AG04450 (cell line): ENCODE measurements around the gene SCGB1C1. TPM values are rescaled to one million over a fixed set of nuclear protein-coding genes. Genes with fewer than 3 reads are reported as not detected.

Experiments
- CTCF ChIA-PET: fragments of 300-600, 350-600 bp; formaldehyde crosslinking; extraction: SDS; loops from one replicate; lab custom pipeline; 2022; ENCODE audit warnings: antibody characterized with exemption, inconsistent platforms; lab: Charles Lee
- POLR2A ChIA-PET: fragments of 350-600 bp; formaldehyde crosslinking; extraction: SDS; loops from one replicate; lab custom pipeline; 2021; ENCODE audit warnings: antibody characterized with exemption, inconsistent platforms; lab: Yijun Ruan, JAX
- DNase-seq: peaks from one replicate; pipeline ENCODE4 v3.0.0-alpha.2; 2011; ENCODE audit warnings: low read depth, low spot score
- H3K27ac ChIP-seq: one replicate; pipeline ENCODE4 v1.5.1; 2012; ENCODE audit warnings: low read depth, low read length, control low read depth
- H3K27me3 ChIP-seq: one replicate; pipeline ENCODE4 v1.6.0; 2012; ENCODE audit warnings: low read length; ENCODE audit not compliant: control insufficient read depth, insufficient read depth
- H3K4me3 ChIP-seq: 2 replicates; pipeline ENCODE4 v1.5.1; 2011; ENCODE audit warnings: mild to moderate bottlenecking, low read depth, low read length, control low read depth
- H3K9me3 ChIP-seq: 2 replicates; pipeline ENCODE4 v1.5.1; 2012; ENCODE audit warnings: low read length; ENCODE audit not compliant: control insufficient read depth, insufficient read depth
- CTCF ChIP-seq: IDR thresholded peaks from 2 replicates; pipeline ENCODE4 v1.5.1; 2011; ENCODE audit warnings: low read depth, low read length, control low read depth, inconsistent platforms
- polyA plus RNA-seq: library from polyadenylated mRNA; depleted of rRNA; stranded (reverse); fragments of >200 nt; gene quantifications from 2 replicates; pipeline ENCODE4 v1.2.3, GENCODE V29; 2011

Gene SCGB1C1
- polyA plus RNA-seq, 1 experiment = not detected

DNA sequence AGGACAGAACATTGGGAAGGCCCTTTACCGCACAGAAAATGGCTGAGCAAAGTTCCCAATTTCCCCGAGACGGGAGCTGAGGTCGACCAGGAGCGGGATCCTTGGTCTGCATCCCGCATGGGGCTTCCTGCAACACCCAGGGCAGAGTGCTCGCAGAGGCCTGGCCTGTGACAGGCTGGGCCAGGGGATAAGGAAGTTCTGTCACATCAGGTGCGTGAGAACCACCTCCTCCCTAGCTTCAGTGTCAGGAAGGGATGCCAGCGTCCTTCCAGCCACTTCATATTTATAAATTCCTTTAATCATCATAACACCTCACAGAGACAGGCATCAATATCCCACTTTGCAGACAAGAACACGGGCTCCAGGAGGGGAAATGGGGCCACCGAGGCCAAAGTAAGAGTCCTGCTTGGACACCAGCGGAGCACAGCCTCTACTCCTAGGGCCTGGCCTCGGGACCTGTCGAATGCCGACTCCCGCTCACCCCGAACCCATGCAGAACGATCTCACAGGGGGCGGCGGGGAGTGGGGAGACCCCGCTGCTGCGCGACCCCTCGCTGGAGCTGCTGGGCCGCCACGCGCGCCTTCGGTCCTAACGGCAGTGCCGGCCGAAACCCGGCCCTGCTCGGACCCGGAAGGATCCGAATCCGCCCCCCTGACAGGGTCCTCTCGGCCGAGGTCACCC, 13.8 kb downstream of the SCGB1C1 start:
- no peak for DNase-seq
- Histone ChIP-seq H3K4me3 (peak overlapping the region; percentile 98), H3K27me3 (no peaks in the 10 kb centered on the region), H3K9me3 (no peaks in the 10 kb centered on the region; the same call in 1 of the 2 replicates), H3K27ac (peak overlapping the region; percentile 99)
- ChIA-PET POLR2A (interaction anchor here (0.7 to 2.0 kb wide), 7 partner anchors 10 to 329 kb away, joined by 3 to 10 read pairs (median 3); partner anchors contain the start of genes HRAS, PSMD13, PTDSS2 and SIRT3), CTCF (interaction anchor here (1.0 kb wide), 1 partner anchor 243 kb away, joined by 3 read pairs; no protein-coding TSS in a partner anchor)
- no peak for TF ChIP-seq CTCF

GRCh38 chr11:207208-207862, 14.5 kb downstream of the SCGB1C1 start, which contains the start of the genes BET1L and RIC8A:
Gene BET1L, minus strand, starts transcription at chr11:207399. Its CDS starts 78 bp downstream, at chr11:207321.
Gene RIC8A, plus strand, starts transcription at chr11:207708. Its CDS starts 1,147 bp downstream, at chr11:208855.
- H3K27ac ChIP-seq = peak within 1 kb of the TSS; percentile 99
- no peak for TF ChIP-seq CTCF
- peak within 1 kb of the TSS; percentile 98 for H3K4me3 ChIP-seq
- POLR2A ChIA-PET = interaction anchor here (0.6 to 2.0 kb wide), 10 partner anchors 9 to 328 kb away, joined by 3 to 10 read pairs (median 3); partner anchors contain the start of genes HRAS, PSMD13, PTDSS2 and SIRT3
- H3K27me3 ChIP-seq = no peaks in the 10 kb centered on the region
- CTCF ChIA-PET = interaction anchor here (1.0 kb wide), 1 partner anchor 242 kb away, joined by 3 read pairs; no protein-coding TSS in a partner anchor
- DNase-seq = peak; percentile 94
- H3K9me3 ChIP-seq = no peaks in the 10 kb centered on the region; the same call in 1 of the 2 replicates

DNA sequence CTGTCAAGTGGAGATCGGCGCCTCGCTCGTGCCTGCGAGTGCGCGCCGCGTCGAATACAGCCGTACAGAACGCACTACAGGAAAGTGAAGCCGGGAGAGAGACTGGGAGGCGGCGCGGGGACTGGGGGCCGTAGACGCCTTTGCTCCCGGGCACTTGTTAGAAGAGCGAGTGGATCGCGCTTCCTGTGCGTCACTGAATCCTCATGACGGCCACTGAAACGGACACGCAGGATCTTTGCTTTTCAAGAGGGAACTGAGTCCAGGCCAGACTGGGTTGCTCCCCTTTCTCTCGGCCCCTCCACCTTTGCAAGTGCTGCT, 14.9 kb downstream of the SCGB1C1 start:
- TF ChIP-seq CTCF = no peak
- POLR2A ChIA-PET = interaction anchor here (0.6 to 2.0 kb wide), 10 partner anchors 9 to 328 kb away, joined by 3 to 10 read pairs (median 4); partner anchors contain the start of genes HRAS, IFITM2, PSMD13 and PTDSS2
- Histone ChIP-seq H3K27me3 (no peaks in the 10 kb centered on the region), H3K4me3 (peak overlapping the region; percentile 98), H3K27ac (peak overlapping the region; percentile 99), H3K9me3 (no peaks in the 10 kb centered on the region; the same call in 1 of the 2 replicates)
- CTCF ChIA-PET = interaction anchor here (1.0 kb wide), 1 partner anchor 242 kb away, joined by 3 read pairs; no protein-coding TSS in a partner anchor
- no peak for DNase-seq

GRCh38 chr11:208181-208916, 15.5 kb downstream of the SCGB1C1 start:
- CTCF ChIA-PET = no interaction called here
- Histone ChIP-seq H3K27me3 (no peaks in the 10 kb centered on the region), H3K4me3 (peak overlapping the region; percentile 98), H3K9me3 (no peaks in the 10 kb centered on the region; the same call in 1 of the 2 replicates), H3K27ac (peak overlapping the region; percentile 99)
- DNase-seq = no peak
- POLR2A ChIA-PET = interaction anchor here (0.9 to 1.3 kb wide), 2 partner anchors 28 to 99 kb away, joined by 3 to 4 read pairs; partner anchors contain the start of genes IFITM2 and SIRT3
- no peak for TF ChIP-seq CTCF
